NCI-H2107 (cell line): Measurements from ENCODE around the gene OR5B3.
"Not testable (repeated sequence)": the region's sequence is repeated elsewhere in the genome, so short reads cannot be mapped to it uniquely, and the experiment has no call there.

Experiments used
- DNase-seq: peaks from one replicate; lab custom pipeline; 2025; lab: John Stamatoyannopoulos, UW

The OR5B3 gene

DNA sequence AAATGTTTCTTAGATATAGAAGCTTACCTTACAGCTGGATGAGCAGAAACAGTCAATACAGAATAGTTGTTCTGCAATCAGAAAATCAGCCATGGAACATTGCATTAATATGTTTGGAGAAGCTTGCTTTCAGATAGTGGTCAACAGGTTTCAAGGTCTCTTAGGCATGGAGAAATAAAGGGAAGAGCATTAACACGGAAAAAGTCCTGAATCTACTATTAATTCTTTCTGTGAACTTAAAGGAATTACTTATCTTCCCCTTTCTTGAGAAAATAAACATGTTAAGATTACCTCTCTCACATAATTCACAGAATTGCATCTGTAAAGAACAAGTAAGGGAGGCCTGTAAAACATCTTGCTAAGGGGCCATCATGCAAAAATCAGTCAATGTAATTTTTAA lies at the start of gene OR5B3:
Gene OR5B3 (minus strand): TSS at position 101 of the 400 bp plus-strand sequence. CDS start 3,465 bp downstream, outside the sequence.
- no peak for DNase-seq

DNA sequence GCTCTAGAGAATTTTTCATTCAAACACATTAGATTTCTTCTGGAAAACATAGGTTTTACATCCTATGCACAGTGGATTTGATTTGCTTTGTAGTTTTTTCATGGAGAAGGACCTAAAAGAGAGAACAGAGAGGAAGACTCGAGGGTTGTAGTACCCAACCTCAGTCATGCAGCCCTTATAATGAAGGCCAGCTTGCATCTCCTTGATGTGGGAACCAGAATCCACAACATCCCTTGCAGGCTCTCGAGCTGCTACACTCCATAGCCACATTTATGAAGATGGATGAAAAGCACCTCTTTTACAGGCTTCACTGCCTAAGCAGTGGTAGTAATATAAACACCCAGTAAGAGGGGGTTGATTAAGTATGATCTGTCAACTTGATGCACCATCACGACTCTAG lies 44.9 kb upstream of the OR5B3 start:
- DNase-seq: no peak

DNA sequence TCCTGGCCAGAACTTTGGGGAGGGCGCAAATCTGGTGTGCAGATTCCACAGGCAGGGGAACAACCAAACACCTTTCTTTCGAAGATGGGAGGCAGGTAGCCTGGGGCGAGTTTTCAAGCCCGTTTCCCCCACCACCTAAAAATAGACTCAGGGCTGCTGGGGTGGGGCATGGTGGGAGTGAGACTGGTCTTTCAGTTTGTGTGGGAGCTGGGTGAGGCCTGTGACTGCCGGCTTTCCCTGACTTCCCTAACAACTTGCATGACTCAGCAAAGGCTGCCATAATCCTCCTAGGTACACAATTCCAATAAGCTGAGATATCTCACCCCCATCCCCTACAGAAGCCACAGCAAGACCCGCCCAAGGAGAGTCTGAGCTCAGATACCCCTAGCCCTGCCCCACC lies 39.6 kb upstream of the OR5B3 start:
- no peak for DNase-seq

DNA sequence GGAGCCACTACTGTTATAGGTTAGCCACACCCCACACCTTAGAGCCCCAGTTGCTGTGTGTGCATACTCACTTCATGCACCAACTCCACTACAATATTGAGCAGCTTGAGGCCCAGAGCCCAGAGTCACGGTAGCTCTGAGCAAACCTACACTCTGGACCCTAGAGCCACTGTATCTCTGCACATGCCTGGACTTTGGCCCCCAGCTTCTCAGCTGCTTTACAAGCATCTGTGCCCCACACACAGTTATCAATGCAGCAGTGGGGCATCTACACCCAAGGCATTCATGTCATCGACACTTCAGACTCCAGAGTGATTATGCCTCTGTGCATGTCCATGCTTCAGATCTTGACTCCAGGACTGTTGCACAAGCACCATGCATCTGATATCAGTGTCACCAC lies 37.6 kb upstream of the OR5B3 start:
- no peak for DNase-seq

DNA sequence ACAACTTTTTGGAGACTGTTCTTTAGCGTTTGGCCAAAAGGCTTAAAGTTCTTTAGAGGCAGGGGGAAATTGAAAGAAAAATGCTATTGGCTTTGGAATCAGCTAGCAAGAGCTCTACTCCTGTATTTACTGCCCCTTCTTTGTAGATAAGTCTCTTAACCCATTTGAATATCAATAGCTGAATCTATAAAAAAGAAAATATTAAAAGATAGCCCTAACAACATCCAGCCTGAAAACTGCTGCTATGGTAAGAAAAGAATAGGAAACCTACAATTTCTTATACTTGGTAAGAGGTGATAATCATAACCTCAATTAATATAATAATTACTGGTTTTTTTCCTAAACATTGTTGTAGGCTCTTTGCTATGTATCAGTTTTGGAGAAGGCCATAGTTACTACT lies 35.5 kb upstream of the OR5B3 start, which contains the start of gene OR5B12:
Gene OR5B12 (minus strand): TSS at position 101 of the 400 bp plus-strand sequence. CDS start 2,085 bp downstream, outside the sequence.
- no peak for DNase-seq

DNA sequence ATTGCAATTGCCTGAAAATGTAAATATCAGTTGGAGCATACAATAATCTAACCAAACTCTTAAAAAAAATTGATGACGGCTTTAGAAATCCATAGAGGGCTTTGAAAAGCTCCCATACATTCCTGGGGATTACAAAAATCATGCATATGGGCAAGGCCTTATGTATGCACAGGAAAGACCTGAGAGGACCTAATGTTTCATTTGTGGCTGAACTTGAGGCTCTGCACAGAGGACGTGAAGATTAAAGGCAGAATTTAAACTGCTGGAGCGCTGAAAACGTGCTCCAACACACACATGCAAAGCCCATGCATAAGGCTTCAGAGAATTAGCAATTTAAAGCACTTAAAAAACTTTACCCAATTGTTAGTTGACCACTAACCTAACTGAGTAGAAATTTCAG lies 31.8 kb upstream of the OR5B3 start:
- DNase-seq: no peak

DNA sequence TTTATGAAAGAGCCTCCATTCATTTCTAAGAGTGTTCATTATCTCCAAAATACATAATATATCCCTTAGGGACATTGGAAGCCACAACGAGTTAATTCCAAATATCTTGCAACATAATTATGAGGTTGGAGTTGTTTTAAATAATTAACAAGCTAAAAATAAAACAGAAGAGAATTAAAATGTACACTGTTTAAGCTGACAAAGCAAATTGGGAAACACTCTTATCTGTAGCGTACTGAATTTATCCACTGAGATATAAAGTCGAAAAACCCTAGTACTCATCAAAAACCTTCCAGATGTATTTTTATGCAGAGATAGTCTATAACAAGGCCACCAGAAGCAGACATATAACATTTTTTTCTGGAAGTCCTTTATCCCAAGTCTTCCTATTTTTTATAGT lies 27.5 kb upstream of the OR5B3 start:
- no peak for DNase-seq

DNA sequence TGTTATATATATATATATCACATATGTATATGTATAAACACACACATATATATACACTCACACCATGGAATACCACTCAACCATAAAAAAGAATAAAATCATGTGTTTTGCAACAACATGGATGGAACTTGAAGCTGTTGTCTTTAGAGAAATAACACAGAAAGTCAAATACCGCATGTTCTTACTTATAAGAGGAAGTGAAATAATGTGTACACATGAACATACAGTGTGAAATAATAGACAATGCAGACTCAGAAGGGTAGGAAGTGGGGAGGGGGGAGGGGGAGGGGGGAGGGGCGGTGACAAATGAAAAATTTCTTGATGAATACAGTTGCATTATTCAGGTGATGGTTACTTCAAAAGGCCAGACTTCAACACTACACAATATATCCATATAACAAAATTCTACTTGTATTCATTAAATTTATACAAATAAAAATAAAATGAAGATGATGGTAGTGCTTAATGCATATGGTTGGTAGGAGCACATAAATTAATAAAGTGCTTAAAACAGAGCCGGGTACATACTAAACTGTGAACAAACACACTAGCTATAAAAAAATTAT lies 27.0 kb upstream of the OR5B3 start:
- DNase-seq: no peak

DNA sequence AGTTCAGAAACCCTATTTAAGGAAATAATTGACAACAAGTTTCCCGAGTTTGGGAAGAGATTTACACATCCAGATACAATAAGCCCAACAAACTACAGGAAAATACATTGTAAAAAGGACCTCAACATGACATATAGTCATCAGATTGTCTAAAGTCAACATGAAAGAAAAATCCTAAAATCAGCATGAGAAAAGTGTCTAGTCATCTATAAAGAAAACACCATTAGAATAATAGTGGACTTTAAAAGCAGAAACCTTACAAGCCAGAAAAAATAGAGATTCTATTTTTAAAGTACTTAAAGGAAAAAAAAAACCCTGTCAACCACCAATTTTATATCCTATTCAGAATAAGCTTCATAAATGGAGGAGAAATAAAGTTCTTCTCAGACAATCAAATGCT lies 22.6 kb upstream of the OR5B3 start:
- no peak for DNase-seq

DNA sequence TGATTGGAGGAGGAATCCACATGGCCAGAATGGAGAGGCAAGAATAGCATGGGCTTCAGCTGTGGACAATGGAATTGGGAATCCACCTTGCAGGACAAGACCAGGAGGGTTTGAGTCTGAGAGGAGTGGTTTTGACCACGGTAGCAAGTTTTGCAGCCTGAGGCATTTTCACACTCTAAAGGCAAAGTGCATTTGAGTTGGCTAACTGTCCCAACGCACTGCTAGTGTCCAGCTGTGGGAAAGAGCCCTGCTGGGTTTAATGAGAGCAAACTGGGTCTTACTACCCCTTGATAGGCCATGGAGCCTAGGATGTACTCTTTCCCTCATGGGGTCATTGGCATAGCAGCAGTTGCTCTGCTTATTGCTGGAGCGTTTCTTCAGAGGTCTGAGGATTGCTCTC lies 21.3 kb upstream of the OR5B3 start, which contains the start of gene OR5B2:
Gene OR5B2 (minus strand): TSS at position 101 of the 400 bp plus-strand sequence. CDS start 4,860 bp downstream, outside the sequence.
- DNase-seq: no peak

DNA sequence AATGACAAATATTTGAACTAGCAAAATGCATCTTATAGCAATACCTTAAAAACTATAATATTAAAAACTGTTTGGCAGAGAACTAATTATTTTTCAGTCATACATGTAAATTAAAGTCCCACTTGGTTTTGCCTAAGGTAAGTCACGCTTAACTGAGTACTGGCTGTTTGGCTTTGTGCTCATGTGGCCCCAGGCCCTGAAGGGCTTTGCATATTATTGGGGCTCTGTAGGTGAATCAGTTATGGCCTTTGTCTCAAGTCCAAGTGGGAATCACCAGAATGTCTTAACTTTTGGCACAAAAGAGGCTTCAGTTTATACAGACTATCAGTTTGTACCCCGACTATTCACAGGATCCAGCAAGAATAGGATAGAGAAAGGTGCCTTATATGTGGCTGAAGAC lies 7.1 kb downstream of the OR5B3 start:
- not testable (repeated sequence) for DNase-seq

DNA sequence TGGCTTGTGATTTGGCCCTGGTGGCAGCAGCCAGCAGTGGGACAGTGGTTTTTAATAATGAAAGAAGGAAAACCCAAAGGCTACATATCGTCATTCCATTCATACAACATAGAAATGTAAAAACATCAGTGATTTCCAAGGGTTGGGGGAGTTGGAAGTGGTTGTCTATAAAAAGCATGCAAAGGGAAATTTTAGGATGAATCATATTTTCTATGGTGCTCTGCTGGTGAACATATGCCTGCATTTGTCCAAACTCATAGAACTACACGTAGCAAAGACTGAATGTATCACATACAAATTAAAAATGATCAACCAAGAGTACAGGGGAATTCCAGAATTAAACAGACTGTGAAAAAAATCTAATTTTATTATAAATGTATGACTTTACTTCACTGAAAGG lies 11.1 kb downstream of the OR5B3 start:
- DNase-seq: no peak

DNA sequence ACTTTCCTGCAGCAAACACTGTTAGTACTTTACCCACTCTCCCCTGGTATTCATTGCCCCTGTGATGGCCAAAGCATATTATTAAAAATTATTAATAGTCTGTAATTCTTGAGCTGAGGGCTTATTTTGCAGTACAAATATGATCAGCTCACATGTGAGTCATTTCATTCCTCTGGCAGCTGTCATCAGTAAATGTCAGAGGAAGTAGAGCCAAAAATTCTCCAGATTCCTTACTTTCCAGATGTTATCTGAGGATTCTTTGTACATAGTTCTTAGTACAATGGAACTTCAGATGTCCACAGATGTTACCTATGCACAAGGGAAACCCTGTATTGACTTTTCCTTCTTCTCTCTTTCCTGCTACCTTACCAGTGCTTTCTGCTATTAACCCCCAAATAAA lies 12.5 kb downstream of the OR5B3 start:
- no peak for DNase-seq

DNA sequence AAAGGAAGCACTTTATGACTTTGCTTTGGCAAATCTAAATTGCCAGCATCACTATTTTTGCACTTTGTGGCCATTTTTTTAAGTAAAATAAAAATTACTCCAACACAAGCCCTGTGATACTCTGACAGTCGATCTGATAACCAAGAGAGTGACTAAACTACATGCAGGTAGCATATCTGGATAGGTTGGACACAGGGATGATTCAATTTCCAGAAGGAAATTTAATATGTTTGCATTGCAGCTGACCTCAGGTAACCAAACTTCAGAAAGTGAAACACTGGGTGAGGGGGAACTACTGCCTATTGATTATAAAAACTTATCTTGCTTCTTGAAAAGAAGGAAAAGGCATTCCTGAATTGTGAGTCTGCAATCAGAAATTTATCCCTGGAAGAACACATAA lies 13.9 kb downstream of the OR5B3 start:
- DNase-seq: no peak

DNA sequence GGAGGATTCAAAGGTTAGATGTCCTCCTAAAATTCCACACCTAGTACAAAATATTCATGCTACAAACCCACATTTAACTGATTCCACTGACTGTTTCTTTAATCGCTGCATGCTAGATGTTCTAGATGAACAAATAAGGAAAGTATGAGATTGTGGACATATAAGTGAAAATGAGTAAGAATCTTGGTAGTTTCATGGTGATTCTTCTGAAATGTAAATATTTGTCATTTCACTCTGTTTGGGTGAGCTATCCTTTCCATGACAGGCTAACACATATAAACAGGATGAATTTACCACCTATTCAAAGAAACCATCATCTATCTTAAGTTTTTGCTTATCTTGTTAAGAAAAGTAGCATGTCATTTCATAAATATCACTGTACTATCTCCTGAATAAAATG lies 14.8 kb downstream of the OR5B3 start:
- DNase-seq: no peak

DNA sequence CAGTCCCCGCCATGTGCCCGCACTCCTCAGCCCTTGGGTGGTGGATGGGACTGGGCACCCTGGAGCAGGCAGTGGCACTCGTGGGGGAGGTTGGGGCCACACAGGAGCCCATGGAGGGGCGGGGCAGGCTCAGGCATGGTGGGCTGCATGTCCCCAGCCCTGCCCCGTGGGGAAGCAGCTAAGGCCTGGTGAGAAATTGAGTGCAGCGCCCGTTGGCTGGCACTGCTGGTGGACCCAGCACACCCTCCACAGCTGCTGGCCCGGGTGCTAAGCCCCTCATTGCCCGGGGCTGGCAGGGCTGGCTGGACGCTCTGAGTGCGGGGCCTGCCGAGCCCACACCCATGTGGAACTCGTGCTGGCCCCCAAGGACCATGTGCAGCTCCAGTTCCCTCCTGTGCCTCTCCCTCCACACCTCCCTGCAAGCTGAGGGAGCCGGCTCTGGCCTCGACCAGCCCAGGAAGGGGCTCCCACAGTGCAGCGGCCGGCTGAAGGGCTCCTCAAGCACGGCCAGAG lies 16.1 kb downstream of the OR5B3 start:
- no peak for DNase-seq

DNA sequence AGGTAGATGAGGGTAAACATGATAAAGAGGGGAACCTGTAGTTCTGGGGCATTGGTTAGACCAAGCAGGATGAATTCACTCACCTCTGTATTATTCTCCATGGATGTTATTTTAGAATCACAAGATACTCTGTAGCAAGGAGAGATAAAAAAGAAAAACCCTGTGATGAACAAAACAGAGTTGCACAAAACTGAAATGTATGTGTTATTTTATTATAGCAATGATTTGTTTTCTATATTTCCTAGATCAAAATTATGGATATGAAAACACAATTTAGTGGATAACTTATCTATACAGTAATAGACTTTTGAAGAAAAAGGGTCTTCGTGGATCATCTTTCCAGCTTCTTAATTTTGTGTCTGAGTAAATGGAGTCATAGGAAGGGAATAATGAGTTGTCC lies 47.7 kb downstream of the OR5B3 start, which contains the start of gene OR5B17:
Gene OR5B17 (minus strand): TSS at position 101 of the 400 bp plus-strand sequence. CDS start 0 bp downstream, at position 101.
- DNase-seq: no peak

DNA sequence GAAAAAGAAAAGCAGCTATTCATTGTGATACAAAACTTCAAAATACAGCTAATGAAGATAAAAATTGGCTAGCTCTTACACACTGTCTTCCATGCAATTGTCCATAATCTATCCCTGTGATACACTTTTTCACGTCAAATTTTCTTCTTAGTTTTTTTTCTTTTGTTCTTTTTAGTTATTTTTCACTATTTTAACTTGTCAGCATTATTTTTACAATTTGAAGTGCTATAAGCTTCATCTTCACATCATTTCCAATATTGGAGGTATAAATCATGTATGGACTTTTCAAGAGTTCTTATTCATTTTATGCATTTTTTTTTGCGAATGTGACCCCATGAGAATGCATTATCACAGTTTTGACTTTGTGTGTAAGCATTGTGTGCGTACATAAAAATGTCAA lies 51.9 kb downstream of the OR5B3 start:
- DNase-seq: no peak
